ENCODE measurements around the gene C1orf141.

DNA sequence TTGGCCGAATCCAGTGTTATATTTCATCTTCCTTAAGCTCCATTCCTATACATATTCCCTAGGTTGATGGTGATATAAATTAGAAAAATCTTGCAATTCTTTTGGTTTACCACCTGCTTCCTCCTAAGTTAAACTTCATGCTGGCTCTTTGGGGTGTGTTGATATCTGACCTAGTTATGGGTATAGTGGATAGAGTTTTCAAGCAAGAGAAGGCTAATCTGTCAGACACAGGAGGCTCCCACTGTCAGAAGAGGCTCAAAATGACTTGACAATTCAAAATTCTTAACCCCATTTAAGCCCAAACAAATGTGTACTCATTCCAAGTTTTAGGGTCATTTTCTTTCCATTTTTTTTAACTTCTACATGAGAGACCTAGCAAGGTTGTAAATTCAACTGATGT, 72.4 kb downstream of the C1orf141 start:
- no peak for TF ChIP-seq EZH2 (optimal IDR thresholded peaks at IDR 0.05; ENCODE audit: low read depth, low read length)
- TF ChIP-seq, protein P1, sequence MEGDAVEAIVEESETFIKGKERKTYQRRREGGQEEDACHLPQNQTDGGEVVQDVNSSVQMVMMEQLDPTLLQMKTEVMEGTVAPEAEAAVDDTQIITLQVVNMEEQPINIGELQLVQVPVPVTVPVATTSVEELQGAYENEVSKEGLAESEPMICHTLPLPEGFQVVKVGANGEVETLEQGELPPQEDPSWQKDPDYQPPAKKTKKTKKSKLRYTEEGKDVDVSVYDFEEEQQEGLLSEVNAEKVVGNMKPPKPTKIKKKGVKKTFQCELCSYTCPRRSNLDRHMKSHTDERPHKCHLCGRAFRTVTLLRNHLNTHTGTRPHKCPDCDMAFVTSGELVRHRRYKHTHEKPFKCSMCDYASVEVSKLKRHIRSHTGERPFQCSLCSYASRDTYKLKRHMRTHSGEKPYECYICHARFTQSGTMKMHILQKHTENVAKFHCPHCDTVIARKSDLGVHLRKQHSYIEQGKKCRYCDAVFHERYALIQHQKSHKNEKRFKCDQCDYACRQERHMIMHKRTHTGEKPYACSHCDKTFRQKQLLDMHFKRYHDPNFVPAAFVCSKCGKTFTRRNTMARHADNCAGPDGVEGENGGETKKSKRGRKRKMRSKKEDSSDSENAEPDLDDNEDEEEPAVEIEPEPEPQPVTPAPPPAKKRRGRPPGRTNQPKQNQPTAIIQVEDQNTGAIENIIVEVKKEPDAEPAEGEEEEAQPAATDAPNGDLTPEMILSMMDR (IDR thresholded peaks at IDR 0.05; ENCODE audit: low read length), result no peak
